Measurements from ENCODE around the gene RECQL. TPM values are rescaled to one million over a fixed set of nuclear protein-coding genes. Genes with fewer than 3 reads are reported as not detected.

RECQL gene
- total RNA-seq, 1 experiment from 2014 or later, result 34.5 TPM

GRCh38 chr12:21545557-21545956 is 44.1 kb upstream of the RECQL start:
- CTCF ChIA-PET, result no interaction called here
- no peak for DNase-seq
- H3K4me3 ChIP-seq, result no peak overlapping the region
- no peaks in the 10 kb centered on the region for H3F3A ChIP-seq (ENCODE audit: insufficient read depth, low read depth)
- no peak overlapping the region for H3K27ac ChIP-seq
- POLR2A ChIA-PET (ENCODE audit: unreplicated experiment), result no interaction called here
- no peak for TF ChIP-seq EZH2 (IDR thresholded peaks at IDR 0.05; ENCODE audit: low read depth)
- no peak for TF ChIP-seq CTCF (conservative IDR thresholded peaks at IDR 0.05)
- intact Hi-C loops (cut with micrococcal nuclease; ENCODE audit: unreplicated experiment), result no loop called here
- no peaks in the 10 kb centered on the region for H3K36me3 ChIP-seq (ENCODE audit: low read depth)
- H3K9me3 ChIP-seq (ENCODE audit: insufficient read depth, low read depth), result no peaks in the 10 kb centered on the region
- H3K4me2 ChIP-seq, result no peak overlapping the region
- H3K79me2 ChIP-seq (ENCODE audit: low read depth), result no peaks in the 10 kb centered on the region
- H4K20me1 ChIP-seq (ENCODE audit: insufficient read depth), result no peaks in the 10 kb centered on the region
- H3K9me2 ChIP-seq (ENCODE audit: insufficient read depth), result no peaks in the 10 kb centered on the region
- no peaks in the 10 kb centered on the region for H3K4me1 ChIP-seq (replicated peaks; ENCODE audit: insufficient read depth)
- no peaks in the 10 kb centered on the region for H3K27me3 ChIP-seq (ENCODE audit: insufficient read depth, low read depth)
- no TSS peak for BruUV-seq (replicated peaks)
- no peak overlapping the region for H2AFZ ChIP-seq

- H3K4me2 ChIP-seq, result no peak overlapping the region
- H3K79me2 ChIP-seq (ENCODE audit: low read depth), result no peaks in the 10 kb centered on the region
- no peaks in the 10 kb centered on the region for H3F3A ChIP-seq (ENCODE audit: insufficient read depth, low read depth)
- no peaks in the 10 kb centered on the region for H4K20me1 ChIP-seq (ENCODE audit: insufficient read depth)
- CTCF ChIA-PET, result no interaction called here
- H3K4me1 ChIP-seq (replicated peaks; ENCODE audit: insufficient read depth), result 0 out of 2 replicates have a peak, but pooled peaks cover 4% of the 10 kb centered on the region
- no peaks in the 10 kb centered on the region for H3K9me3 ChIP-seq (ENCODE audit: insufficient read depth, low read depth)
- no TSS peak for BruUV-seq (replicated peaks)
- H3K4me3 ChIP-seq, result no peak overlapping the region
- intact Hi-C loops (cut with micrococcal nuclease; ENCODE audit: unreplicated experiment), result no loop called here
- POLR2A ChIA-PET (ENCODE audit: unreplicated experiment), result no interaction called here
- H3K9me2 ChIP-seq (ENCODE audit: insufficient read depth), result no peaks in the 10 kb centered on the region
- no peak for DNase-seq
- H2AFZ ChIP-seq, result no peak overlapping the region
- no peaks in the 10 kb centered on the region for H3K36me3 ChIP-seq (ENCODE audit: low read depth)
- H3K27ac ChIP-seq, result no peak overlapping the region
- H3K27me3 ChIP-seq (ENCODE audit: insufficient read depth, low read depth), result no peaks in the 10 kb centered on the region
- no peak for TF ChIP-seq CTCF (conservative IDR thresholded peaks at IDR 0.05)
- no peak for TF ChIP-seq EZH2 (IDR thresholded peaks at IDR 0.05; ENCODE audit: low read depth)
Observed at GRCh38 chr12:21543151-21543550, 41.7 kb upstream of the RECQL start.

- H3K27ac ChIP-seq, result no peak overlapping the region
- no peak overlapping the region for H3K4me3 ChIP-seq
- no peak overlapping the region for H3K4me2 ChIP-seq
- no peak for DNase-seq
- H3F3A ChIP-seq (ENCODE audit: insufficient read depth, low read depth), result no peaks in the 10 kb centered on the region
- H3K9me3 ChIP-seq (ENCODE audit: insufficient read depth, low read depth), result no peaks in the 10 kb centered on the region
- no peak for TF ChIP-seq EZH2 (IDR thresholded peaks at IDR 0.05; ENCODE audit: low read depth)
- TF ChIP-seq CTCF (conservative IDR thresholded peaks at IDR 0.05), result no peak
- CTCF ChIA-PET, result no interaction called here
- no peaks in the 10 kb centered on the region for H3K9me2 ChIP-seq (ENCODE audit: insufficient read depth)
- H3K4me1 ChIP-seq (replicated peaks; ENCODE audit: insufficient read depth), result 0 out of 2 replicates have a peak, but pooled peaks cover 10% of the 10 kb centered on the region
- no peaks in the 10 kb centered on the region for H3K79me2 ChIP-seq (ENCODE audit: low read depth)
- intact Hi-C loops (cut with micrococcal nuclease; ENCODE audit: unreplicated experiment), result no loop called here
- no peaks in the 10 kb centered on the region for H4K20me1 ChIP-seq (ENCODE audit: insufficient read depth)
- BruUV-seq (replicated peaks), result no TSS peak
- H2AFZ ChIP-seq, result no peak overlapping the region
- no peaks in the 10 kb centered on the region for H3K36me3 ChIP-seq (ENCODE audit: low read depth)
- POLR2A ChIA-PET (ENCODE audit: unreplicated experiment), result no interaction called here
- H3K27me3 ChIP-seq (ENCODE audit: insufficient read depth, low read depth), result no peaks in the 10 kb centered on the region
Observed at GRCh38 chr12:21542403-21542802, 41.0 kb upstream of the RECQL start.

All from PC-9 (cell line).